CD14-positive monocyte (primary cell): ENCODE measurements around the gene ATG9B. TPM values are rescaled to one million over a fixed set of nuclear protein-coding genes. Genes with fewer than 3 reads are reported as not detected.

Experiments
- DNase-seq, 3 donors: peaks; one replicate each; pipeline ENCODE4 v3.0.0-alpha.2; 2011 to 2022
- H2AFZ ChIP-seq: 2 replicates; pipeline ENCODE4 v1.6.0; 2012; ENCODE audit warnings: mild to moderate bottlenecking, low read depth, low read length, inconsistent platforms; ENCODE audit not compliant: insufficient read depth, poor library complexity, severe bottlenecking
- H3K27ac ChIP-seq, 2 donors: 1 replicate in 1 of 2; 2 replicates in 1 of 2; pipeline ENCODE4 v1.5.1; 2012 to 2013; ENCODE audit warnings: low read length in 2 of 2, control low read depth in 1 of 2, inconsistent platforms in 1 of 2, low read depth in 1 of 2, mild to moderate bottlenecking in 1 of 2
- H3K27me3 ChIP-seq, 2 donors: one replicate each; pipeline versions ENCODE4 v1.6.0 to v1.6.1; 2011 to 2013; ENCODE audit warnings: low read length in 2 of 2; ENCODE audit not compliant: control insufficient read depth in 2 of 2, insufficient read depth in 2 of 2
- H3K36me3 ChIP-seq, 2 donors: replicated peaks in 1 of 2; 1 replicate in 1 of 2; 2 replicates in 1 of 2; pipeline versions ENCODE4 v1.5.1 to v1.6.1; 2012 to 2013; ENCODE audit warnings: low read length in 2 of 2, control low read depth in 1 of 2, inconsistent platforms in 1 of 2, mild to moderate bottlenecking in 1 of 2; ENCODE audit not compliant: insufficient read depth in 2 of 2, control insufficient read depth in 1 of 2
- H3K4me1 ChIP-seq, 2 donors: 1 replicate in 1 of 2; 2 replicates in 1 of 2; pipeline versions ENCODE4 v1.5.1 to v1.6.1; 2012 to 2013; ENCODE audit warnings: low read length in 2 of 2, control low read depth in 1 of 2, inconsistent platforms in 1 of 2, mild to moderate bottlenecking in 1 of 2, moderate library complexity in 1 of 2; ENCODE audit not compliant: insufficient read depth in 2 of 2, control insufficient read depth in 1 of 2
- H3K4me2 ChIP-seq: replicated peaks from 2 replicates; pipeline ENCODE3; 2012; ENCODE audit warnings: low read length, moderate library complexity, mild to moderate bottlenecking; ENCODE audit not compliant: poor library complexity, severe bottlenecking; ENCODE audit errors: extremely low read depth
- H3K4me3 ChIP-seq, 3 experiments: fragments of 200-600 bp in 1 of 3; sonication (generic) in 1 of 3; replicated peaks in 1 of 3; 1 replicate in 2 of 3; 2 replicates in 1 of 3; pipeline ENCODE4 v1.5.1; 2011 to 2013; ENCODE audit warnings: low read length in 3 of 3, mild to moderate bottlenecking in 3 of 3, control low read depth in 2 of 3, low read depth in 2 of 3, inconsistent platforms in 1 of 3, moderate library complexity in 1 of 3
- H3K79me2 ChIP-seq: 2 replicates; pipeline ENCODE4 v1.6.0; 2012; ENCODE audit warnings: mild to moderate bottlenecking, control low read depth, inconsistent platforms, low read length, moderate library complexity; ENCODE audit not compliant: insufficient read depth
- H3K9ac ChIP-seq: 2 replicates; pipeline ENCODE4 v1.6.0; 2017; ENCODE audit warnings: low read length, mild to moderate bottlenecking; ENCODE audit not compliant: insufficient read depth, poor library complexity, severe bottlenecking
- H3K9me3 ChIP-seq, 2 donors: replicated peaks in 1 of 2; 1 replicate in 1 of 2; 2 replicates in 1 of 2; pipeline versions ENCODE4 v1.5.1 to v1.6.1; 2012 to 2013; ENCODE audit warnings: low read length in 2 of 2, control low read depth in 1 of 2; ENCODE audit not compliant: control insufficient read depth in 1 of 2, insufficient read depth in 1 of 2
- H4K20me1 ChIP-seq: 2 replicates; pipeline ENCODE4 v1.6.0; 2012; ENCODE audit warnings: mild to moderate bottlenecking, low read length, control low read depth, moderate library complexity; ENCODE audit not compliant: insufficient read depth
- H3K27ac Mint-ChIP-seq, 7 donors: one replicate each; pipeline ENCODE4 v1.8.0; 2020; ENCODE audit warnings: mild to moderate bottlenecking in 7 of 7, mixed read lengths in 7 of 7, moderate library complexity in 6 of 7, inconsistent platforms in 2 of 7
- H3K27me3 Mint-ChIP-seq, 3 donors: one replicate each; pipeline ENCODE4 v1.8.0; 2021 to 2022; ENCODE audit warnings: low read depth in 3 of 3, mild to moderate bottlenecking in 3 of 3, mixed read lengths in 3 of 3, moderate library complexity in 3 of 3, inconsistent platforms in 1 of 3
- H3K36me3 Mint-ChIP-seq, 2 donors: one replicate each; pipeline ENCODE4 v1.8.0; 2020; ENCODE audit warnings: mixed read lengths in 2 of 2, inconsistent platforms in 1 of 2, mild to moderate bottlenecking in 1 of 2
- H3K4me1 Mint-ChIP-seq: one replicate; pipeline ENCODE4 v1.8.0; 2020; ENCODE audit warnings: mild to moderate bottlenecking, mixed read lengths
- H3K4me3 Mint-ChIP-seq, 2 donors: one replicate each; pipeline ENCODE4 v1.8.0; 2020; ENCODE audit warnings: mild to moderate bottlenecking in 2 of 2, mixed read lengths in 2 of 2, moderate library complexity in 1 of 2
- H3K9me3 Mint-ChIP-seq, 7 donors: one replicate each; pipeline ENCODE4 v1.8.0; 2020 to 2022; ENCODE audit warnings: mixed read lengths in 7 of 7, mild to moderate bottlenecking in 6 of 7, moderate library complexity in 6 of 7, inconsistent platforms in 2 of 7
- WGBS: methylation state at CpG from one replicate; pipeline ENCODE4 v1.1.5; 2013; ENCODE audit warnings: missing lambda C conversion rate; ENCODE audit not compliant: insufficient coverage; 5-methylcytosine and 5-hydroxymethylcytosine counted together
- intact Hi-C, 2 donors: fragments of 100-400 bp; cut with micrococcal nuclease; formaldehyde crosslinking; loops; one replicate each; pipeline versions ENCODE4 v1.15.0 to v1.15.1; 2023
- polyA plus RNA-seq, 3 donors: library from polyadenylated mRNA; depleted of rRNA in 1 of 3; unstranded in 2 of 3; stranded (reverse) in 1 of 3; fragments of 300-500 nt in 2 of 3; fragments of >200 nt in 1 of 3; fragmentation: Illumina TruSeq in 2 of 3; gene quantifications; 1 replicate in 2 of 3; 2 replicates in 1 of 3; pipeline ENCODE4 v1.2.3, GENCODE V29; 2012 to 2021
- TF ChIP-seq, protein P1 (sequence below): fragments of 200-600 bp; IDR thresholded peaks from one replicate; pipeline ENCODE4 v1.8.0; 2022; ENCODE audit warnings: antibody characterized with exemption, mild to moderate bottlenecking

ATG9B gene
- polyA plus RNA-seq, 3 donors = 0.21 to 0.30 TPM; not detected in 1

- Histone ChIP-seq H2AFZ (no peak overlapping the region), H3K4me1 (no peaks in the 10 kb centered on the region), H3K4me3 (no peak overlapping the region), H3K27me3 (peaks cover 0 to 17% of the 10 kb centered on the region in 2 donors), H3K79me2 (no peaks in the 10 kb centered on the region), H3K9me3 (no peaks in the 10 kb centered on the region), H4K20me1 (no peaks in the 10 kb centered on the region), H3K4me2 (no peak overlapping the region), H3K27ac (no peak overlapping the region), H3K9ac (no peak overlapping the region), H3K36me3 (no peaks in the 10 kb centered on the region)
- H3K36me3 Mint-ChIP-seq = no peaks in the 10 kb centered on the region
- no peaks in the 10 kb centered on the region for H3K9me3 Mint-ChIP-seq
- peaks cover 6% of the 10 kb centered on the region for H3K4me1 Mint-ChIP-seq
- H3K4me3 Mint-ChIP-seq = no peak overlapping the region
- intact Hi-C loops = no loop called here
- TF ChIP-seq, protein P1, sequence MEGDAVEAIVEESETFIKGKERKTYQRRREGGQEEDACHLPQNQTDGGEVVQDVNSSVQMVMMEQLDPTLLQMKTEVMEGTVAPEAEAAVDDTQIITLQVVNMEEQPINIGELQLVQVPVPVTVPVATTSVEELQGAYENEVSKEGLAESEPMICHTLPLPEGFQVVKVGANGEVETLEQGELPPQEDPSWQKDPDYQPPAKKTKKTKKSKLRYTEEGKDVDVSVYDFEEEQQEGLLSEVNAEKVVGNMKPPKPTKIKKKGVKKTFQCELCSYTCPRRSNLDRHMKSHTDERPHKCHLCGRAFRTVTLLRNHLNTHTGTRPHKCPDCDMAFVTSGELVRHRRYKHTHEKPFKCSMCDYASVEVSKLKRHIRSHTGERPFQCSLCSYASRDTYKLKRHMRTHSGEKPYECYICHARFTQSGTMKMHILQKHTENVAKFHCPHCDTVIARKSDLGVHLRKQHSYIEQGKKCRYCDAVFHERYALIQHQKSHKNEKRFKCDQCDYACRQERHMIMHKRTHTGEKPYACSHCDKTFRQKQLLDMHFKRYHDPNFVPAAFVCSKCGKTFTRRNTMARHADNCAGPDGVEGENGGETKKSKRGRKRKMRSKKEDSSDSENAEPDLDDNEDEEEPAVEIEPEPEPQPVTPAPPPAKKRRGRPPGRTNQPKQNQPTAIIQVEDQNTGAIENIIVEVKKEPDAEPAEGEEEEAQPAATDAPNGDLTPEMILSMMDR = no peak
- WGBS = 83% methylated on average over 3 of the region's 6 CpGs
- no peak overlapping the region for H3K27ac Mint-ChIP-seq
- no peak for DNase-seq
- peaks cover 22 to 66% (median 25%) of the 10 kb centered on the region in 3 donors for H3K27me3 Mint-ChIP-seq
Observed at GRCh38 chr7:150967349-150967748, 56.9 kb downstream of the ATG9B start.

- Histone ChIP-seq H3K4me2 (no peak overlapping the region), H3K9me3 (no peaks in the 10 kb centered on the region), H3K36me3 (no peaks in the 10 kb centered on the region), H3K27me3 (peaks cover 0 to 14% of the 10 kb centered on the region in 2 donors), H3K27ac (no peak overlapping the region), H2AFZ (no peak overlapping the region), H3K79me2 (no peaks in the 10 kb centered on the region), H3K9ac (no peak overlapping the region), H3K4me3 (no peak overlapping the region), H3K4me1 (no peaks in the 10 kb centered on the region), H4K20me1 (no peaks in the 10 kb centered on the region)
- no peak overlapping the region for H3K4me3 Mint-ChIP-seq
- 71% methylated on average over 1 of the region's 1 CpG for WGBS
- TF ChIP-seq, protein P1 = no peak
- no peaks in the 10 kb centered on the region for H3K9me3 Mint-ChIP-seq
- H3K27me3 Mint-ChIP-seq = peaks cover 21 to 75% (median 31%) of the 10 kb centered on the region in 3 donors
- H3K36me3 Mint-ChIP-seq = no peaks in the 10 kb centered on the region
- no peak for DNase-seq
- H3K4me1 Mint-ChIP-seq = peaks cover 7% of the 10 kb centered on the region
- intact Hi-C loops = no loop called here
- no peak overlapping the region for H3K27ac Mint-ChIP-seq
Observed at GRCh38 chr7:150966002-150966401, 58.3 kb downstream of the ATG9B start.
